Measurements from ENCODE around the gene NT5DC3. TPM values are rescaled to one million over a fixed set of nuclear protein-coding genes. Genes with fewer than 3 reads are reported as not detected.

NT5DC3 gene
- polyA plus RNA-seq, 3 donors = 0.27 to 4.8 (median 0.93) TPM

GRCh38 chr12:103848143-103848542 is 7.1 kb upstream of the NT5DC3 start:
- H3K4me3 Mint-ChIP-seq = no peak overlapping the region
- peaks cover 0 to 1% (median 0%) of the 10 kb centered on the region in 3 donors for H3K27me3 Mint-ChIP-seq (ENCODE audit: low read depth in 3 of 3)
- H3K36me3 Mint-ChIP-seq = no peaks in the 10 kb centered on the region
- TF ChIP-seq CTCF (IDR thresholded peaks at IDR 0.05) = no peak
- intact Hi-C loops (cut with micrococcal nuclease) = no loop called here
- no peaks in the 10 kb centered on the region for H3K9me3 ChIP-seq (replicated peaks in 1 of 2; ENCODE audit: control insufficient read depth in 1 of 2, insufficient read depth in 1 of 2, low read length in 2 of 2)
- DNase-seq = no peak
- WGBS (ENCODE audit: insufficient coverage) = 82% methylated on average over 3 of the region's 3 CpGs
- no peaks in the 10 kb centered on the region for H3K9me3 Mint-ChIP-seq
- H4K20me1 ChIP-seq (ENCODE audit: insufficient read depth, low read length) = no peaks in the 10 kb centered on the region
- H3K27ac ChIP-seq (ENCODE audit: low read depth in 1 of 2, low read length in 2 of 2) = no peak overlapping the region
- H3K27ac Mint-ChIP-seq = no peak overlapping the region
- no peaks in the 10 kb centered on the region for H3K36me3 ChIP-seq (replicated peaks in 1 of 2; ENCODE audit: control insufficient read depth in 1 of 2, insufficient read depth in 2 of 2, low read length in 2 of 2)
- H3K4me2 ChIP-seq (replicated peaks; ENCODE audit: extremely low read depth, low read length, poor library complexity, severe bottlenecking) = no peak overlapping the region
- no peak overlapping the region for H2AFZ ChIP-seq (ENCODE audit: insufficient read depth, low read depth, low read length, poor library complexity, severe bottlenecking)
- no peaks in the 10 kb centered on the region for H3K4me1 Mint-ChIP-seq
- H3K4me1 ChIP-seq (ENCODE audit: control insufficient read depth in 1 of 2, insufficient read depth in 2 of 2, low read length in 2 of 2) = no peaks in the 10 kb centered on the region
- no peak overlapping the region for H3K4me3 ChIP-seq (replicated peaks in 1 of 3; ENCODE audit: low read depth in 2 of 3, low read length in 3 of 3)
- no peak overlapping the region for H3K9ac ChIP-seq (ENCODE audit: insufficient read depth, low read length, poor library complexity, severe bottlenecking)
- no peaks in the 10 kb centered on the region for H3K79me2 ChIP-seq (ENCODE audit: insufficient read depth, low read length)
- no peaks in the 10 kb centered on the region for H3K27me3 ChIP-seq (ENCODE audit: control insufficient read depth in 2 of 2, insufficient read depth in 2 of 2, low read length in 2 of 2)

DNA sequence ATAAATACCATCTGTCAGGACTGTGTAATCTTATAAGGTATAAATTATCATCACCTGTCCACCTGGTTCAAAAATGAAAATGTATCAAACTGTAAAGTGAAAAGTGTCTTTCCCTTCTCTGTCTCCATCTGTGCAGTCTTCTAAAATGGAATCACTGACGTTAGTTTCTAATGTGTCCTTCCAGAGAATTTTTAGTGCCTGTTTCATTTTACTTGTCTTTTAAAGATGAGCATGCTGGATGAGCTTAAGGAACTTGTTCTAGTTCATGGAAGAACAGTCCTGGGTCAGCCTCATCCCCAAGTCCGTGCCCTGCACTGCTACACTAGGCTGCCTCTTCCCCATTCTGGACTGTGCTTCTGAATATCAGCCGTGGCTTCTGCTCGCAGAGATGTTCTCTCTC is 5.4 kb upstream of the NT5DC3 start:
- H2AFZ ChIP-seq (ENCODE audit: insufficient read depth, low read depth, low read length, poor library complexity, severe bottlenecking) = no peak overlapping the region
- H3K9me3 ChIP-seq (replicated peaks in 1 of 2; ENCODE audit: control insufficient read depth in 1 of 2, insufficient read depth in 1 of 2, low read length in 2 of 2) = no peaks in the 10 kb centered on the region
- DNase-seq = no peak
- H3K9ac ChIP-seq (ENCODE audit: insufficient read depth, low read length, poor library complexity, severe bottlenecking) = no peak overlapping the region
- H3K4me3 ChIP-seq (replicated peaks in 1 of 3; ENCODE audit: low read depth in 2 of 3, low read length in 3 of 3) = no peak overlapping the region
- no peaks in the 10 kb centered on the region for H4K20me1 ChIP-seq (ENCODE audit: insufficient read depth, low read length)
- no peaks in the 10 kb centered on the region for H3K36me3 Mint-ChIP-seq
- H3K4me1 Mint-ChIP-seq = peaks cover 8% of the 10 kb centered on the region
- H3K4me3 Mint-ChIP-seq = no peak overlapping the region
- no peak overlapping the region for H3K27ac Mint-ChIP-seq
- peaks cover 0 to 2% (median 0%) of the 10 kb centered on the region in 7 donors for H3K9me3 Mint-ChIP-seq
- no peaks in the 10 kb centered on the region for H3K27me3 ChIP-seq (ENCODE audit: control insufficient read depth in 2 of 2, insufficient read depth in 2 of 2, low read length in 2 of 2)
- TF ChIP-seq CTCF (IDR thresholded peaks at IDR 0.05) = no peak
- H3K27me3 Mint-ChIP-seq (ENCODE audit: low read depth in 3 of 3) = peaks cover 0 to 6% (median 0%) of the 10 kb centered on the region in 3 donors
- peaks cover 8% of the 10 kb centered on the region in 2 donors for H3K4me1 ChIP-seq (ENCODE audit: control insufficient read depth in 1 of 2, insufficient read depth in 2 of 2, low read length in 2 of 2)
- no peak overlapping the region for H3K4me2 ChIP-seq (replicated peaks; ENCODE audit: extremely low read depth, low read length, poor library complexity, severe bottlenecking)
- no peaks in the 10 kb centered on the region for H3K36me3 ChIP-seq (replicated peaks in 1 of 2; ENCODE audit: control insufficient read depth in 1 of 2, insufficient read depth in 2 of 2, low read length in 2 of 2)
- WGBS (ENCODE audit: insufficient coverage) = 92% methylated on average over 3 of the region's 4 CpGs
- intact Hi-C loops (cut with micrococcal nuclease) = no loop called here
- no peak overlapping the region for H3K27ac ChIP-seq (ENCODE audit: low read depth in 1 of 2, low read length in 2 of 2)
- H3K79me2 ChIP-seq (ENCODE audit: insufficient read depth, low read length) = no peaks in the 10 kb centered on the region
